WTC11 (cell line): ENCODE data around the gene METRNL. TPM values are rescaled to one million over a fixed set of nuclear protein-coding genes. Genes with fewer than 3 reads are reported as not detected.

Experiments used
- ATAC-seq: fragments of 200-7000 bp; cut with Tn5 transposase; 2 replicates; pipeline ENCODE4 v1.10.0; 2021; ENCODE audit warnings: mild to moderate bottlenecking, moderate library complexity
- CTCF ChIA-PET: fragments of 300-600 bp; sonication (Branson Sonifier 250); formaldehyde crosslinking; loops from one replicate; lab custom pipeline; 2021; ENCODE audit warnings: antibody characterized with exemption; lab: Charles Lee
- POLR2A ChIA-PET: fragments of 350-600 bp; sonication (Branson Sonifier 250); formaldehyde crosslinking; loops from one replicate; lab custom pipeline; 2021; ENCODE audit warnings: antibody characterized with exemption; lab: Charles Lee
- DNase-seq: peaks from one replicate; pipeline ENCODE4 v3.0.0; 2021; ENCODE audit warnings: low spot score
- H3K27ac Mint-ChIP-seq: 2 replicates; pipeline ENCODE4 v1.8.0; 2021; ENCODE audit warnings: mixed read lengths
- H3K27me3 Mint-ChIP-seq: 2 replicates; pipeline ENCODE4 v1.8.0; 2021; ENCODE audit warnings: low read depth, mild to moderate bottlenecking, moderate library complexity, mixed read lengths
- H3K36me3 Mint-ChIP-seq: 2 replicates; pipeline ENCODE4 v1.8.0; 2021; ENCODE audit warnings: mixed read lengths
- H3K4me1 Mint-ChIP-seq: 2 replicates; pipeline ENCODE4 v1.8.0; 2022; ENCODE audit warnings: mixed read lengths
- H3K4me3 Mint-ChIP-seq: 2 replicates; pipeline ENCODE4 v1.8.0; 2021; ENCODE audit warnings: mild to moderate bottlenecking, moderate library complexity, mixed read lengths
- H3K9me3 Mint-ChIP-seq: 2 replicates; pipeline ENCODE4 v1.8.0; 2021; ENCODE audit warnings: mixed read lengths
- AR ChIP-seq: fragments of 250-450 bp; sonication (Bioruptor Pico); IDR thresholded peaks from 2 replicates; pipeline ENCODE4 v1.9.0; 2021; ENCODE audit warnings: mild to moderate bottlenecking
- ATF1 ChIP-seq: sonication (generic); formaldehyde crosslinking; IDR thresholded peaks from 2 replicates; pipeline ENCODE4 v1.8.1; 2023; ENCODE audit warnings: mild to moderate bottlenecking, moderate library complexity, missing genetic modification reagents
- E2F4 ChIP-seq: sonication (generic); formaldehyde crosslinking; IDR thresholded peaks from 2 replicates; pipeline ENCODE4 v1.8.1; 2022; ENCODE audit warnings: low read depth, mild to moderate bottlenecking, moderate library complexity, missing genetic modification reagents, borderline replicate concordance
- FOXJ3 ChIP-seq: sonication (generic); formaldehyde crosslinking; IDR thresholded peaks from 2 replicates; pipeline ENCODE4 v1.9.0; 2021; ENCODE audit warnings: missing genetic modification reagents, mild to moderate bottlenecking, borderline replicate concordance
- GRHL2 ChIP-seq: fragments of 250-450 bp; sonication (Bioruptor Pico); IDR thresholded peaks from 2 replicates; pipeline ENCODE4 v1.8.0; 2022; ENCODE audit warnings: mild to moderate bottlenecking, moderate library complexity; ENCODE audit not compliant: insufficient replicate concordance, severe bottlenecking
- MAX ChIP-seq: sonication (generic); formaldehyde crosslinking; IDR thresholded peaks from 2 replicates; pipeline ENCODE4 v1.8.0; 2022; ENCODE audit warnings: mild to moderate bottlenecking, missing genetic modification reagents
- NFYB ChIP-seq: sonication (generic); formaldehyde crosslinking; conservative IDR thresholded peaks from 2 replicates; pipeline ENCODE4 v1.8.0; 2022; ENCODE audit warnings: low read depth, missing genetic modification reagents
- PRDM15 ChIP-seq: sonication (generic); formaldehyde crosslinking; IDR thresholded peaks from 2 replicates; pipeline ENCODE4 v1.8.0; 2022; ENCODE audit warnings: missing genetic modification reagents
- SP1 ChIP-seq: sonication (generic); formaldehyde crosslinking; conservative IDR thresholded peaks from 2 replicates; pipeline ENCODE4 v1.8.1; 2022; ENCODE audit warnings: missing genetic modification reagents
- TEAD4 ChIP-seq: sonication (generic); formaldehyde crosslinking; IDR thresholded peaks from 2 replicates; pipeline ENCODE4 v1.8.0; 2022; ENCODE audit warnings: mild to moderate bottlenecking, missing genetic modification reagents
- TP53 ChIP-seq: sonication (generic); formaldehyde crosslinking; IDR thresholded peaks from 2 replicates; pipeline ENCODE4 v1.8.1; 2023; ENCODE audit warnings: mild to moderate bottlenecking, missing genetic modification reagents
- ZBTB21 ChIP-seq: sonication (generic); formaldehyde crosslinking; IDR thresholded peaks from 2 replicates; pipeline ENCODE4 v1.8.1; 2023; ENCODE audit warnings: mild to moderate bottlenecking, missing genetic modification reagents, borderline replicate concordance
- ZBTB43 ChIP-seq: sonication (generic); formaldehyde crosslinking; IDR thresholded peaks from 2 replicates; pipeline ENCODE4 v1.8.1; 2023; ENCODE audit warnings: mild to moderate bottlenecking, missing genetic modification reagents
- ZNF263 ChIP-seq: sonication (generic); formaldehyde crosslinking; IDR thresholded peaks from 2 replicates; pipeline ENCODE4 v1.8.1; 2022; ENCODE audit warnings: low read depth, mild to moderate bottlenecking, moderate library complexity, missing genetic modification reagents
- ZNF281 ChIP-seq: sonication (generic); formaldehyde crosslinking; IDR thresholded peaks from 2 replicates; pipeline ENCODE4 v1.8.0; 2023; ENCODE audit warnings: mild to moderate bottlenecking, missing genetic modification reagents
- ZNF512 ChIP-seq: sonication (generic); formaldehyde crosslinking; IDR thresholded peaks from 2 replicates; pipeline ENCODE4 v1.8.1; 2022; ENCODE audit warnings: missing genetic modification reagents, borderline replicate concordance
- total RNA-seq: library from RNA; stranded (reverse); gene quantifications from 3 replicates; pipeline ENCODE4 v1.2.3, GENCODE V29; 2021

Gene METRNL
- total RNA-seq, 1 experiment from 2014 or later, result 27.7 TPM

- TF ChIP-seq NFYB (CRISPR knock-in tag) (no peak), ZNF512 (no peak), SP1 (CRISPR knock-in tag) (no peak), TEAD4 (CRISPR knock-in tag) (no peak), ZBTB43 (CRISPR knock-in tag) (no peak), MAX (CRISPR knock-in tag) (no peak), ZBTB21 (CRISPR knock-in tag) (no peak), TP53 (CRISPR knock-in tag) (no peak), FOXJ3 (CRISPR knock-in tag) (no peak), GRHL2 (CRISPR knock-in tag) (no peak), PRDM15 (CRISPR knock-in tag) (no peak), ATF1 (CRISPR knock-in tag) (no peak), E2F4 (CRISPR knock-in tag) (no peak), AR (CRISPR knock-in tag) (no peak), ZNF281 (CRISPR knock-in tag) (no peak), ZNF263 (CRISPR knock-in tag) (no peak)
- H3K9me3 Mint-ChIP-seq, result no peaks in the 10 kb centered on the region
- H3K4me1 Mint-ChIP-seq, result peaks cover 23% of the 10 kb centered on the region
- no peaks in the 10 kb centered on the region for H3K27me3 Mint-ChIP-seq
- peaks cover 6% of the 10 kb centered on the region for H3K36me3 Mint-ChIP-seq
- ChIA-PET POLR2A (no interaction called here), CTCF (no interaction called here)
- no peak overlapping the region for H3K27ac Mint-ChIP-seq
- no peak overlapping the region for H3K4me3 Mint-ChIP-seq
- ATAC-seq, result no peak
- DNase-seq, result no peak
These were observed 20.9 kb downstream of the METRNL start for GRCh38 chr17:83100220-83100852.
